HepG2 (cell line): ENCODE measurements around the gene TRIM36. TPM values are rescaled to one million over a fixed set of nuclear protein-coding genes. Genes with fewer than 3 reads are reported as not detected.

Source experiments
- ATF7-NPFF ChIP-seq: sonication (generic); formaldehyde crosslinking; IDR thresholded peaks from 2 replicates; pipeline ENCODE4 v1.8.1; 2023; ENCODE audit warnings: mild to moderate bottlenecking, low read depth, missing genetic modification reagents, moderate library complexity
- CCDC6 ChIP-seq: sonication (generic); formaldehyde crosslinking; IDR thresholded peaks from 2 replicates; pipeline ENCODE4 v1.8.1; 2022; ENCODE audit warnings: mild to moderate bottlenecking, missing genetic modification reagents, moderate library complexity
- CEBPG ChIP-seq: IDR thresholded peaks from 2 replicates; pipeline ENCODE4 v1.6.1; 2016
- CENPX ChIP-seq: sonication (generic); formaldehyde crosslinking; IDR thresholded peaks from 2 replicates; pipeline ENCODE4 v1.9.0; 2021; ENCODE audit warnings: mild to moderate bottlenecking, missing genetic modification reagents, moderate library complexity
- DNMT3B ChIP-seq: conservative IDR thresholded peaks from 2 replicates; pipeline ENCODE4 v1.6.1; 2016; ENCODE audit warnings: missing biosample characterization, control low read depth
- IRX3 ChIP-seq: sonication (generic); formaldehyde crosslinking; IDR thresholded peaks from 2 replicates; pipeline ENCODE4 v1.8.1; 2023; ENCODE audit warnings: mild to moderate bottlenecking, low read depth, missing genetic modification reagents, borderline replicate concordance
- KAT2B ChIP-seq: fragments of 150-350 bp; IDR thresholded peaks from 2 replicates; pipeline ENCODE4 v1.6.1; 2014; ENCODE audit warnings: low read depth, low read length, borderline replicate concordance
- MBNL3 ChIP-seq: fragments of 250-450 bp; sonication (Bioruptor Pico); conservative IDR thresholded peaks from 2 replicates; pipeline ENCODE4 v1.8.0; 2022; ENCODE audit warnings: mild to moderate bottlenecking, inconsistent platforms
- MLLT10 ChIP-seq: sonication (generic); formaldehyde crosslinking; IDR thresholded peaks from 2 replicates; pipeline ENCODE4 v1.4.0; 2020; ENCODE audit warnings: missing genetic modification reagents
- MYC ChIP-seq: sonication (generic); formaldehyde crosslinking; IDR thresholded peaks from 2 replicates; pipeline ENCODE4 v1.9.0; 2021; ENCODE audit warnings: missing genetic modification reagents, borderline replicate concordance
- RELA ChIP-seq: sonication (generic); formaldehyde crosslinking; IDR thresholded peaks from 2 replicates; pipeline ENCODE4 v1.4.0; 2020; ENCODE audit warnings: missing genetic modification reagents
- SMC3 ChIP-seq: IDR thresholded peaks from 2 replicates; pipeline ENCODE4 v1.6.1; 2011; ENCODE audit warnings: low read length, improper control_type of control experiment
- SP2 ChIP-seq: sonication (generic); formaldehyde crosslinking; IDR thresholded peaks from 2 replicates; pipeline ENCODE4 v1.5.1; 2020; ENCODE audit warnings: mild to moderate bottlenecking, missing genetic modification reagents
- U2AF2 ChIP-seq: fragments of 200-400 bp; formaldehyde crosslinking; IDR thresholded peaks from 2 replicates; pipeline ENCODE4 v1.6.1; 2017; ENCODE audit warnings: low read depth, mild to moderate bottlenecking, low read length
- ZBTB1 ChIP-seq: sonication (generic); formaldehyde crosslinking; IDR thresholded peaks from 2 replicates; pipeline ENCODE4 v1.4.0; 2020; ENCODE audit warnings: missing genetic modification reagents, borderline replicate concordance
- ZEB1 ChIP-seq: IDR thresholded peaks from 2 replicates; pipeline ENCODE4 v1.6.1; 2012; ENCODE audit warnings: mild to moderate bottlenecking, low read depth, inconsistent platforms; ENCODE audit not compliant: insufficient replicate concordance
- ZNF383 ChIP-seq: sonication (generic); formaldehyde crosslinking; IDR thresholded peaks from 2 replicates; pipeline ENCODE4 v1.4.0; 2020; ENCODE audit warnings: missing genetic modification reagents, mild to moderate bottlenecking, borderline replicate concordance
- ZNF558 ChIP-seq: sonication (generic); formaldehyde crosslinking; IDR thresholded peaks from 2 replicates; pipeline ENCODE4 v1.9.0; 2022; ENCODE audit warnings: mild to moderate bottlenecking, missing genetic modification reagents, borderline replicate concordance
- ZNF709 ChIP-seq: sonication (generic); formaldehyde crosslinking; IDR thresholded peaks from 2 replicates; pipeline ENCODE4 v1.5.0; 2020; ENCODE audit warnings: mild to moderate bottlenecking, missing genetic modification reagents
- ZNF724P ChIP-seq: sonication (generic); formaldehyde crosslinking; IDR thresholded peaks from 2 replicates; pipeline ENCODE4 v1.8.0; 2022; ENCODE audit warnings: missing genetic modification reagents, borderline replicate concordance
- ZNF761 ChIP-seq: sonication (generic); formaldehyde crosslinking; conservative IDR thresholded peaks from 2 replicates; pipeline ENCODE4 v1.4.0; 2020; ENCODE audit warnings: mild to moderate bottlenecking, missing genetic modification reagents
- ZSCAN31 ChIP-seq: sonication (generic); formaldehyde crosslinking; IDR thresholded peaks from 2 replicates; pipeline ENCODE4 v1.5.0; 2020; ENCODE audit warnings: low read depth, mild to moderate bottlenecking, missing genetic modification reagents
- polyA plus RNA-seq, 8 experiments: library from polyadenylated mRNA; depleted of rRNA in 3 of 8; stranded (reverse) in 7 of 8; unstranded in 1 of 8; fragments of >200 nt; fragmentation: Illumina TruSeq in 4 of 8; extraction: Trizol in 4 of 8; gene quantifications; 2 replicates each; pipeline versions ENCODE4 v1.2.1 to v1.2.3, GENCODE V29; 2011 to 2016; ENCODE audit warnings: low read depth in 4 of 8, missing spikeins in 1 of 8, mixed read lengths in 1 of 8; ENCODE audit not compliant: insufficient read depth in 1 of 8
- total RNA-seq, 5 experiments: library from RNA; depleted of rRNA; stranded (reverse); fragments of >200 nt; fragmentation: Illumina TruSeq; extraction: Trizol; gene quantifications; 2 replicates each; pipeline ENCODE4 v1.2.3, GENCODE V29; 2016; ENCODE audit warnings: low read depth in 1 of 5
- TF ChIP-seq, protein P1 (sequence below): sonication (generic); formaldehyde crosslinking; IDR thresholded peaks from 2 replicates; pipeline ENCODE4 v1.5.1; 2020; ENCODE audit warnings: mild to moderate bottlenecking, missing genetic modification reagents
- TF ChIP-seq, protein P2 (sequence below): IDR thresholded peaks from 2 replicates; pipeline ENCODE4 v1.6.1; 2016; ENCODE audit warnings: missing biosample characterization, missing genetic modification reagents, low read depth
- TF ChIP-seq, protein P3 (sequence below): sonication (generic); formaldehyde crosslinking; IDR thresholded peaks from 2 replicates; pipeline ENCODE4 v1.4.0; 2020; ENCODE audit warnings: missing genetic modification reagents

TRIM36 gene
- total and polyA plus RNA-seq, 2 of the 13 experiments (the other 11 are each of a cell fraction or from before 2014, with no cell fraction given), result 1.7 to 2.4 TPM

DNA sequence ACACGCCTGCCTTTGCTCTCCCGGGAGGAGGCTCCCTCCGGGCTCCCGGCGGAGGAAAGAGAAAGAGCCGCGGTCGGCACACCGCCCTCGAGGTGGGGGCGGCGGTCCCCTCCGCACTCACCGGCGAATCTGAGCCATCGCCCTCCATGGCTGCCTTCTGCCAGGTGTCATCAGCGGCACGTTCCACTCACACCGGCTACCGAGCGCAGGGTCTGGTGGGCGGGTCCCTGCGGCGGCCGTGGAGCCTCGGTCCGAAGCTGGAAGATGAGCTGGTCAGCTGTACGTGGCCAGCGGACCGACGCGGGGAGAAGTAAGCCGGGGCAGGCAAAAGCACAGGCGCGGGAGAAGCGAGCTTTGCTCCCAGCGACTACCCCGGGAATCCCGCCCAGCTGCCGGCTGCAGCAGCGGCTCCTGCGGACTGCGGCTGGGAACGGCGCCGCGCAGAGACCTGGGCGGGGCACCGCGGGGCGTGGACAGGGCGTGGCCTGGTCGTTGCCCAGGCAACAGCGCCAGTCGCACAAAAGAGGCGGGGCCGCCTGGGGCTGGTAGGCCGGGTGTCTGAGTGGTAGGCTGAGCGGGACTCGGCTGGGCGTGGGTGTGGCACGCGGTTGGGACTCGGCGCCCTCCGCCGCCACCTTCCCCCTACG, at the start of gene TRIM36 (continued):
- TF ChIP-seq, protein P1, sequence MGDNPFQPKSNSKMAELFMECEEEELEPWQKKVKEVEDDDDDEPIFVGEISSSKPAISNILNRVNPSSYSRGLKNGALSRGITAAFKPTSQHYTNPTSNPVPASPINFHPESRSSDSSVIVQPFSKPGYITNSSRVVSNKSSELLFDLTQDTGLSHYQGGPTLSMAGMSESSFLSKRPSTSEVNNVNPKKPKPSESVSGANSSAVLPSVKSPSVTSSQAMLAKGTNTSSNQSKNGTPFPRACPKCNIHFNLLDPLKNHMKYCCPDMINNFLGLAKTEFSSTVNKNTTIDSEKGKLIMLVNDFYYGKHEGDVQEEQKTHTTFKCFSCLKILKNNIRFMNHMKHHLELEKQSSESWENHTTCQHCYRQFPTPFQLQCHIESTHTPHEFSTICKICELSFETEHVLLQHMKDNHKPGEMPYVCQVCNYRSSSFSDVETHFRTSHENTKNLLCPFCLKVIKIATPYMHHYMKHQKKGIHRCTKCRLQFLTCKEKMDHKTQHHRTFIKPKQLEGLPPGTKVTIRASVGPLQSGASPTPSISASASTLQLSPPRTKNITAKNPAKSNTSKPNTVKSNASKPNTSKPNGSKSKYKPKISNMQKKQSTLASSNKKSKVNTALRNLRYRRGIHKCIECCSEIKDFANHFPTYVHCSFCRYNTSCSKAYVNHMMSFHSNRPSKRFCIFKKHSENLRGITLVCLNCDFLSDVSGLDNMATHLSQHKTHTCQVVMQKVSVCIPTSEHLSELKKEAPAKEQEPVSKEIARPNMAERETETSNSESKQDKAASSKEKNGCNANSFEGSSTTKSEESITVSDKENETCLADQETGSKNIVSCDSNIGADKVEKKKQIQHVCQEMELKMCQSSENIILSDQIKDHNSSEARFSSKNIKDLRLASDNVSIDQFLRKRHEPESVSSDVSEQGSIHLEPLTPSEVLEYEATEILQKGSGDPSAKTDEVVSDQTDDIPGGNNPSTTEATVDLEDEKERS (CRISPR knock-in tag), result peak; percentile 57; the same call in 1 of the 2 replicates
- TF ChIP-seq ZEB1 (no peak), DNMT3B (CRISPR knock-in tag) (peak; percentile 58; the same call in 1 of the 2 replicates), ZNF558 (CRISPR knock-in tag) (peak; percentile 59; the same call in 1 of the 2 replicates), IRX3 (0 out of 2 replicates have a peak, but pooled peaks have one; percentile 55), ZNF709 (CRISPR knock-in tag) (peak; percentile 56; the same call in 1 of the 2 replicates), CCDC6 (CRISPR knock-in tag) (peak; percentile 56; the same call in 1 of the 2 replicates), RELA (CRISPR knock-in tag) (no peak), U2AF2 (0 out of 2 replicates have a peak, but pooled peaks have one; percentile 49), SP2 (CRISPR knock-in tag) (no peak; the same call in 1 of the 2 replicates), MYC (CRISPR knock-in tag) (peak; percentile 56; the same call in 1 of the 2 replicates), ZNF761 (no peak), MBNL3 (CRISPR knock-in tag) (no peak), MLLT10 (CRISPR knock-in tag) (no peak), ZBTB1 (CRISPR knock-in tag) (no peak), CEBPG (CRISPR knock-in tag) (0 out of 2 replicates have a peak, but pooled peaks have one; percentile 7), ATF7-NPFF (peak; percentile 68; the same call in 1 of the 2 replicates), CENPX (CRISPR knock-in tag) (no peak), ZNF724P (peak; percentile 48), KAT2B (no peak), ZSCAN31 (peak; percentile 92), SMC3 (no peak), ZNF383 (CRISPR knock-in tag) (no peak)
- TF ChIP-seq, protein P2, sequence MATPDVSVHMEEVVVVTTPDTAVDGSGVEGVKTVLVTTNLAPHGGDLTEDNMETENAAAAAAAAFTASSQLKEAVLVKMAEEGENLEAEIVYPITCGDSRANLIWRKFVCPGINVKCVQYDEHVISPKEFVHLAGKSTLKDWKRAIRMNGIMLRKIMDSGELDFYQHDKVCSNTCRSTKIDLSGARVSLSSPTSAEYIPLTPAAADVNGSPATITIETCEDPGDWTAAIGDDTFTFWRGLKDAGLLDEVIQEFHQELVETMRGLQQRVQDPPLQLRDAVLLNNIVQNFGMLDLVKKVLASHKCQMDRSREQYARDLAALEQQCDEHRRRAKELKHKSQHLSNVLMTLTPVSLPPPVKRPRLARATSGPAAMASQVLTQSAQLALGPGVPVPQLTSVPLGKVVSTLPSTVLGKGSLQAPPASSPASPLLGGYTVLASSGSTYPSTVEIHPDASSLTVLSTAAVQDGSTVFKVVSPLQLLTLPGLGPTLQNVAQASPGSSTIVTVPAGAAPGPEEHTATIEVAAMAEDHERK (CRISPR knock-in tag), result no peak
- TF ChIP-seq, protein P3, sequence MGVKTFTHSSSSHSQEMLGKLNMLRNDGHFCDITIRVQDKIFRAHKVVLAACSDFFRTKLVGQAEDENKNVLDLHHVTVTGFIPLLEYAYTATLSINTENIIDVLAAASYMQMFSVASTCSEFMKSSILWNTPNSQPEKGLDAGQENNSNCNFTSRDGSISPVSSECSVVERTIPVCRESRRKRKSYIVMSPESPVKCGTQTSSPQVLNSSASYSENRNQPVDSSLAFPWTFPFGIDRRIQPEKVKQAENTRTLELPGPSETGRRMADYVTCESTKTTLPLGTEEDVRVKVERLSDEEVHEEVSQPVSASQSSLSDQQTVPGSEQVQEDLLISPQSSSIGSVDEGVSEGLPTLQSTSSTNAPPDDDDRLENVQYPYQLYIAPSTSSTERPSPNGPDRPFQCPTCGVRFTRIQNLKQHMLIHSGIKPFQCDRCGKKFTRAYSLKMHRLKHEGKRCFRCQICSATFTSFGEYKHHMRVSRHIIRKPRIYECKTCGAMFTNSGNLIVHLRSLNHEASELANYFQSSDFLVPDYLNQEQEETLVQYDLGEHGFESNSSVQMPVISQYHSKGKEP (CRISPR knock-in tag), result no peak; the same call in 1 of the 2 replicates
